Activated CD4-positive, alpha-beta T cell treated with anti-CD3 and anti-CD28 coated beads, Interleukin-2, amount 50 U/mL, for 4 hours (primary cell): ENCODE data around the gene KRT76.

Experiments used
- DNase-seq, 2 experiments: peaks; one replicate each; pipeline ENCODE4 v3.0.0-alpha.2; 2020

The KRT76 gene

DNA sequence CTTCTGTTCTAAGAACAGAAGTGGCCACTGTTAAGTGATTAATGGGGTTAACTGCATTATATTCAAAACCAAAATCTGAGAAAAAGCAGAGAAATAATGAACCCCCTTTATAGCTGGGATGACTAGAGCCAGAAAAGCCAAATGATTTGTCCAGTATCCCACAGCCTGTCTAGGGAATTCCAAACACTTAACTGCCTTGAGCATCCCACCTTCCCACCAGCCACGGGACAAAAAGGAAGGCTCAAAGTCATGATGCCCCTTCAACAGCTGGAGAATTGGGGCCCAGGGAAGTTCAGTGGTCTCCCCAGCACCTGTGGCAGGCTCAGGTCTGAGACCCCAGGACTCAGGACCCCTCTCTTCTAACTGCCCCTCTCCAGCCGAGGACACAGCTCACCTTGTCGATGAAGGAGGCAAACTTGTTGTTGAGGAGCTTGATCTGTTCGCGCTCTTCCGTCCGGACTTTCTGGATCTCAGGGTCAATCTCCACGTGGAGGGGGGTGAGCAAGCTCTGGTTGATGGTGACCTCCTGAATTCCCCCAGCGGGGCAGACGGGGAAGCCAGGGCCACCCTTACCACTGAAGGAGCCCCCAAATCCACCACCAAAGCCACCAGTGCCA lies 36.2 kb upstream of the KRT76 start:
- DNase-seq, result no peak

DNA sequence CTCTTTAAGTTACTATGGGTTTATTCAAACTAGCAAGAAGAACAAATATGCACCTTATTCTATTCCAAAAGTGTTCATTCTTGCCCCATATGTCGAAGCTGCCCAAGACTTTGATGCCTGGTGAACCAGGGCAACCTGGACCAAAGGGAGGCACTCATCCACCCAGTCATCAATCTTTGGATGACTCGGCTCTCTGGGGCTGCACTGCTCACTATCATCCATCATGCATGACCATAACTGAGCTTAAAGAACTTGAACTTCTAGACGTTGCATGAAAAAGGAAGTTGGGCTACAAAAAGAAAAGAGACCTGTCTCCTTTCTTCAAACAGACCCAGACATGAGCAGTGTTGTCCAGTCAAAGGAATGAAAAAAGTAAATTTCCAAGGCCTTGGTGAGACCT lies 35.6 kb upstream of the KRT76 start:
- DNase-seq, result no peak

DNA sequence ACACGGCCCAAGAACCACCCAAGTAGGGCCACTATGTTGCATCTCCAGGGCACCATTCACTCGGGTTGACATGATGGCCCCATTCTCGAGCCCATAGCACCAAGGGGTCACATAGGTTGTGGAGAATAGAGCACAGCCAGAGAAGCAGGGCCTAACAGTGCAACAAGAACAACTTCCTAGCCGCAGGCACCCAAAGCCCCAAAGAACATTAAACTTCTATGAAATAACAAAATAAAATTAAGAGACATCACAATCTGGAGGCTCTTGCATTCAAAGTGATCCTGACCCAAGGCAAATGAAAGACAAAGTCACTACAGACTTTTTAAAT lies 34.9 kb upstream of the KRT76 start:
- no peak for DNase-seq

DNA sequence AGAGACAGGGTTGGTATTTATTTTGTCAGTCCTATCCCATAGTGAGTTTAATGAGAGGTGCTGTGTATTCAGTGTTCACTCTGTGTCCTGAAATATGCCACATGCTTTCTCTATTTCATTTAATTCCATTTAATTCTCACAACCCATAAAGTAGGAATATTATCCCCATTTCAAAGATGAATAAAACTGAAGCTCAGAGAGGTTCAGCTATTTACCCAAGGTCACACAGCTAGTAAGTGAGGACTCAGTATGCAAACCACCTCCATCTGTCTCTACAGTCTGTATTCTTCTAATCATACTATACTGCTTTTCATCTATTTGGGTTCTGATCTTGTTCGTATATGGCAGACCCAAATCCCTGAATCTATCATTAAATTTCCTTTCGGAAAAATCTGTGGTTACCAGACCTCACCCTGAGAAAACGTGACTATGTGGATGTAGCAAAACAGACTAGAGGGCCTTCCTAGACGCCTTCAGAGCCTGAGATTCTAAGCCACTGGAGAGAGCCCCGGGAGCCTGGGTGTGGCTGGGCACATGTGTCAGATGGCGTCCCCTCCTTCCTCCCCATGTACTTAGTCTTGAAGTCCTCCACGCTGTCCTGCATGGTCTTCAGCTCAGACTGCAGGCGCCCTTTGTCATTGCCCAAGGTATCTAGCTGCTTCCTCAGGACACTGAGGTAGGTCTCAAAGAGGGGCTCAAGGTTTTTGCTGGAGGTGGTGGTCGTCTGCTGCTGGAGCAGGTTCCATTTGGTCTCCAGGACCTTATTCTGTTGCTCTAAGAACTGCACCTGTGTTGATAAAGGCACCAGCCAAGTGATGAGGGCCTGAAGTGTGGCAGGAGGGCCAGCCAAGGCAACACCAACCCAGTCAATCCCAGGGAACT lies 34.3 kb upstream of the KRT76 start:
- no peak for DNase-seq

DNA sequence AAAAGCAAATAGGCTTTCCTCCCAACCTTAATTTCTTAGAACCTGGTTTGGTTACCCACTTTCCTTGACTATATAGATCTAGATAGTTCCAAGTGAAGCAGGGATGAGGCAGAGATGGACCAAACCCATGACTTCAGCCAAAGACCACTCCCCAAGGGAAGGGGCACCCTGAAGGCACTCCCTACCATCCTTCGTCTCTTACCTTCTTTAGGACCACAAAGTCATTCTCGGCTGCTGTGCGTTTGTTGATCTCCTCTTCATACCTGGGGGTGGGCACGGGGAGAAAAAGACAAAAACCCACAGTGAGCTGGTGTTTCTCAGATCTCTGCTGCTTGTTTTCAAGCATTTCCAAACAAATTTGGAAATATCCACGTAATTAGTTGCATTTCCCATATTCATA lies 33.4 kb upstream of the KRT76 start:
- DNase-seq, result no peak

DNA sequence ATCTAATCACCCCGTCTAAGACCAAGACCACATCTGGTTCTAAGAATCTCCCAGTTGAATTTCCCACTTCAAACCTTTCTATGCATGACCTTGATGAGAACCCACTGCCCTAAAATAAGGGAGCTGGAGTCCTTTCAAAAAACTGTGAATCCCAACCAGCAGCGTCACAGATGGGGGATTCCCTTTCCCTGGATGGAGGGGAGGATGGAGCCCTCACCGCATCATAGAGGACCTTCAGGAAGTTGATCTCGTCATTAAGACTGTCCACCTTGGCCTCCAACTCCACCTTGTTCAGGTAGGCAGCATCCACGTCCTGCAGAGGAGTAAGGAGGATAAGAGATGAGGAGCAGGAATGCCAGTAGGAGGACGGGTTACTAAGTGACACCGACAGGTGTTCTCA lies 32.0 kb upstream of the KRT76 start:
- no peak for DNase-seq

DNA sequence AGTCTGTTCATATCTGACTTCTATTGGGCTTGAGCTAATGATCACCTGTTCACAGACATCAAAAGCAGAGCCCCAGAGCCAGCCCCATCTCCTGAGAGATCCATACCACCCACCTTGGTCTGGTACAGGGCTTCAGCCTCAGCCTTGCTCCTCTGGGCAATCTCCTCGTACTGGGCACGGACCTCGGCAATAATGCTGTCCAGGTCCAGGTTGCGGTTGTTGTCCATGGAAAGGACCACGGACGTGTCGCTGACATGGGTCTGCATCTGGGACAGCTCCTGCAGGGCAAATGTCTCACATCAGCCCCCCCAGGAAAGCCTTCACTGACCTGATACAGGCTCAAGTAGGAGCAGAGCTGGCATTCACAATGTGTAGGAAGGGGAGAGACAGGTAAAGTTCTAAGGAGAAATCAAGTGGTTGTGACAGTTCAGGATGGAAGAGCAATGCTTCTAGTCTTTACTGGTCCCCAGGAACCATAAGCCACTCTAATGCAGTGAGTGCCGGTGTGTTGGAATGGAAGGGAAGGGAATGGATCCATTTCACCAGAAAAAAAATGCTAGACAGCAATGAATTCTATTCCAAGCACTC lies 31.5 kb upstream of the KRT76 start:
- no peak for DNase-seq

DNA sequence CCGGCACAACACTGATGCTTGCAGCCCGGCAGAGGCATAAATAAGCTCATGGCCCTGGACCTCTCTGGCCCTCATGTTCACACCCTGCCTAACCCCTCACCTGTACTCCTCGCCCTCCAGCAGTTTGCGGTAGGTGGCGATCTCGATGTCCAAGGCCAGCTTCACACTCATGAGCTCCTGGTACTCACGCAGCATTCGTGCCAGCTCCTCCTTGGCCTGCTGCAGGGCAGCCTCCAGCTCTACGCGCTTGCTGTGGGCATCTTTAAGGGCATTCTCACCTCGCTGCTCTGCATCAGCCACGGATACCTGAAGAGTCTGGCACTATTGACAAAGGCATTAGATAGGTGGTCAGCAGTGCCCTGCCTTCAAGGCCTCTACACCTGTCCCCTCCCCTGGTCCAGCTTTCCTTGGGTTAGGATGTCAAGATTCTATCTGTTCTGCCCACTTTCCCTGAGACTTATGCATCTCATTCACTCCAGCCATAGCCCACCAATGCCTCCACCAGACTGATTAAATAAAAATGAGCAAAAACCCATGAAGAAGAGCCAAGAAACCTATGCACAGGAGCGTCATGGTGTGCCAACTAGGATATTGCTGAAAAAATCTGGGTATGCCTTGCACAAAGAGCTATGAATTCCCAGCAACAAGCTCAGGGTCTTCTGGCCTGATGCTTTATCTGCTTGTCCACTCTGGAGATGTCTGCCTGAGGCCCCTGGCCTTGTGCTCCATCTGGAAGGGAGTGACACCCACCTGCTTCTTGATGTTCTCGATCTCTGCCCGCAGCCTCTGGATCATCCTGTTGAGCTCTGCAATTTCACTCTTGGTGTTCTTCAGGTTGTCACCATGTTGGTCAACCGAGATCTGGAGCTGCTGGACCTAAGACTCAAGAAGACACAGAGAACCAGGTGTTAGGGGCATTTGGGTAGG lies 30.7 kb upstream of the KRT76 start:
- DNase-seq, result no peak

DNA sequence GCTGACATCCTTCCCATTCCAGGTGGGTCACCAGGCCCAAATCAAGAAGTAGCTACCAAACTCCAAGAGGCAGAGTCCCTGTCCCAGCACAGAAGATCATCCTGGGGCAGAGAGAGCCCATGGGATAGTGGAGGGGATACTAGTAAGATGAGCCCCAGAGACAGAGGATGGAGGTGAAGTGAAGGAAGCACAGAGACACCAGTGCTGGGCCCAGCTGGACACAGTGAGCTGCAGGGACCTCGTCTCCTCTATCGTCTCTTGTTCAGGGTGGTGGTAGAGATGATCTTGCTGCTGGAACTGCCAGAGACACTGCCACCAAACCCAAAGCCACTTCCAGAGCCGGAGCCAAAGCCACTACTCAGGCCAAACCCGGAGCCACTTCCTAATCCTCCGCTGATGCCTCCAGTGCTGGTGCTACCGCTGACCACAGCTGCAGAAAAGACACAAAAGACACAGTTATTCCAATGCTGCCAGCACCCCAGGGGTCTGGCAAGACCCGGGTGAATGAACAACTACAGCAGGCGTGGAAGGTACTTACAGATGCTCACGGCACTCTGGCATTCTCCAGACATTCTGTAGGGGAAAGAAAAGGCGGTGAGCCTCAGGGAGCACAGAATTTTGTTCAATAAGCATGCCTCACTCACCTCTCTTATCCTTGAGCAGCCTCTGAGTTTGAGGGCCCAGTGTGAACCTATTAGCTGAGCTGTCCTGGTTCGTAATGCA lies 29.8 kb upstream of the KRT76 start:
- DNase-seq, result no peak

DNA sequence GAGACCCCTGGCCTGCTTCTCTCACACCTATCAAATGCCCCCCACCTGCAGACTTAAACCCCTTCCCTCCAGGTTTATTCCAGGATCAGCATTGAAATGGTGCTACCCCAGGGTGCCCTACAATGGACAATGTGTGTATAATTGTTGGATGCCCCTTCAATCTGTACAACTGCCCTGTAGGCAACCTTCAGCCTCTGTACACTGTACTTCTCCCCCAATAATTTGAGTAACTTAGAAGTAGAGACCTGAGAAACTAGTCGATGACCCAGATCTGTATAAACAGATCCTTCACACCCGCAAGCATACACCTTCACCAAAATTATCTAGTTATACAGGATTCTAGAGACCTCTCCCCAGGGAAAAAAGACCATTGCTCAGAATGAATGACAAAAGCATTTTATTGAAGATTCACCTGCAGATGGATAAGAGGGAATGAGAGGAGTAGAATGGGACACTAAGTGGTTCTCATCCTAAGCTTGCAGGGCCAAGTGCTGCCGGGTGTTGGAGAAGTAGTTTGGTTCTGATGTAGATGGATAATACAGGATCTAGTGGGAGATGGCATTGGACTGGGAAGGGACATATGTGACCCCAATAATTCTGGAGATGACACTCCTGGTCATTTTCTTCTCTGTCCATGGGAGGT lies 29.1 kb upstream of the KRT76 start:
- DNase-seq, result no peak

DNA sequence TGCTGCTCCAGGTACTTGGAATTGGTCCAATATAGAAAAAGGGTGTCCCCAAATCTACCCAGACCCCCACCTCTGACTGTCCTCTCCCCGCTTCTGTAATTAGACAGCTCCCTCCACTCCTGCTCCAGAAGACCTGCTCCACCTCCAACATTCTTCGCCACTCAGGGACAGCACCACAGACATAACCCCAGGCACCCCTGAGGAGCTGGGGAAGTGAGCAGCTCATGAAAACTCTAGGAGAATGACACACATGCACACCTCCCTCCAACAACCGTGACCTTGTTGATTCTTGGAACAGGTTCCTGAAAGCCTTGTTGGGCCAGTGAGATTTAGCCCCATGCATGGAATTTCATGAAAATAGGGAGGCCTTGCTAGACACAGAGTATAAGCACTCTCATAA lies 28.6 kb upstream of the KRT76 start:
- DNase-seq, result no peak

DNA sequence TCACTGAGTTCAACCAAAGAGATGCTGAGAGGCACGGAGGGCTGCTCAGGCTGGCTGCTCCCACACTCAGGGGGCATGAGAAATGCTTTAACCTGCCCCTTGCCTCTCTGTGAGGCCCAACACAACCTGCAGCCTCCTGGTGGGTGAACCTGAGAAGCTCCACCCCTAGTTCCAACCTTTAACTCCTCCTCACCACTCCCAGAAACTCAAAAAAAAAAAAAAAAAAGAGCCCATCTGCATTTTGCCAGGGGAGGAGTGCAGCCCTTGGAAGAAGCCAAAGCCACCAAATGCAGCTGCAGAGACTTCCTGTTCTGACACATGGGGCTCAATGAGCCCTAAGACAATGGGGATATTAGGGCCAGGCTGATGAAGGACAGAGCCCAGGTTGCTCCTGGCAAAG lies 27.9 kb upstream of the KRT76 start:
- no peak for DNase-seq

DNA sequence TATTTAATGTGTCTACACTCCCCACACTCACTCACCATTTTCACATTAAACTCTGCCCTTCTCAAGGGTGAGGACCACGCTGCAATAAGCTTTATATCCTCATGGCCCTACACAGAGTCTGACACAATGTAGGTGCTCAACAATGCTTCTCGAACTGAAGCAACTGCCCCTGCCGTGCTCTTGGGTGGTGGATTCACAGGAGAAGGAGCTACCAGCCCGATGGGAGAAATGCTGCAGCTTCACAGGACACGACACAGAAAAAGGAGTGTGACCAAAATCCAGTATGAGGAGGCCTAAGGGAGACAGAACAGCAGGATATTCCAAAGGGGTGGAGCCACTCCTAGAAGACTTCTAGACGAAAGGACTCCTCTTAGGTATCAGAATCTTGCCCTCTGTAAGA lies 25.3 kb upstream of the KRT76 start:
- no peak for DNase-seq

DNA sequence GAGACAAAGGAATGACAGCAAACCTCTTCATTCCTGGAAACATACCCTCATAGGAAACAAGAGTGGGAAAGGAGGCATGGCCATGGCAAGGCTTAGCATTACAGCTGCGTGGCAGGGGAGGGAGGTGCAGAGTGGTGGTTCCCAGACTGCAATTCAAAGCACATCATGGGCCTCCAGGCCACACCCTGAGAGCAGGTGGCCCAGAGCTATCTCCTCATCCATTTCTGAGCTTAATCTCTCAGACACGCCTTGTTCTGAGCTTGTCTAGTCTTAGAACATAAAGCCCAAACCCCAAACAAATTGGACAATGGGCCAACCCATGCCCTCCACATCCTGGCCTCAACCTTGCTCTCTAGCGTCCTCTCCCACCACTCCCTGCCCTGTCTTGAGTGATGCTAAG lies 24.6 kb upstream of the KRT76 start:
- DNase-seq, result no peak

DNA sequence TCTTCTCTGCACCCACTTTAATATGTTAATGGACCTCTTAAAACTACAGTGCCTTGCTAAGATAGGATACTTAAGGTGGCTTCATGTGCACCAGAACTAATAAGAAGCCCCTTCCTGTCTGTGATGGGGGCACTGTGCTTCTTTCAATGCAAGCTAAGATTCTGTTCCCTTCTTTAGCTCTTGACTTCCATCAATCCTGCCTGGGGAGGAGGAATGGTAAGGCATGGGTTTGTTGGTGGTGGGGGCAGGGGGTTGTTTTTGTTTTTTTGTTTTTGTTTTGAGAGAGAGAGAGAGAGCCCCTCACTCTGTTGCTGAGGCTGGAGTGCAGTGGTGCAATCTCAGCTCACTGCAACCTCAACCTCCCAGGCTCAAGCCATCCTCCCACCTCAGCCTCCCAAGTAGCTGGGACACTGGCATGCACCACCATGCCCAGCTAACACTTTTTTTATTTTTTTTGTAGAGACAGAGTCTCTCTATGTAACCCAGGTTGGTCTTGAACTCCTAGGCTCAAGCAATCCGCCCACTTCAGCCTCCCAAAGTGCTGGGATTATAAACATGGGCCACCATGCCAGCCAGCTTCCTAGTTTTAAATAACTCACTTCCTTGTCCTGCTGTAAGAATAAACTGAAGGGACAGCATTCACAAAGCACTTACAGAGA lies 23.2 kb upstream of the KRT76 start:
- no peak for DNase-seq

DNA sequence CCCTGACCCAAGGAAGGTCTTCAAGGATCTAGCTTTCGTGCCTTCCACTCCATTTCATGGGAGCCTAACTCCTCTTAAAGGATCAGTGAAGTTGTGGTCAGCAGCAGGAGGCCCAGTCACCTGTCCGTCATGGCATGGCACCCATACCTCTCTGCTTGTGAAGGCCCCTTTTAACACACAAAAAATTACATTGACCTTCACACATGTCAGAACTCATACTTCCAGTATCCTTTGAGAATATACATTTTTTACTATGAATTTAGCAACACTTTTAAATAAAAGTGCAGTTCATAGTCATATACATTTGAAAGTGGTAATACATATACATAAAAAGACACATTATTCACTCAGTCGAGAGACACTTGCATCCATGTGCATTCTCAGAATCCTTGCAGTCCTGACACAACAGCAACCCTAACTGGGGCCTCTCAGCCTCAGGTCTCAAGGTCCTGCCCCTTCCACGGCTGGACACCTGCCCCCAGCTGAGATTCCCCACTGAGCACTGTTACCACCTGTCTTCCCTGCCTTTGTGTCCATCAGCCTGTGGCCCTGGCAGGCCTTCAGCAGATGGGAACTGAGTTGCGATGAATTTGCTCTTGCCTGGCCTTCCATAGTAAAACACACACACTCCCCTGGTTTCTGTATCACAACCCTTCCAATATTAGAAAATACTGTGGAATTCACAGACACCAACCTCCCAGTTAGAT lies 22.5 kb upstream of the KRT76 start:
- no peak for DNase-seq

DNA sequence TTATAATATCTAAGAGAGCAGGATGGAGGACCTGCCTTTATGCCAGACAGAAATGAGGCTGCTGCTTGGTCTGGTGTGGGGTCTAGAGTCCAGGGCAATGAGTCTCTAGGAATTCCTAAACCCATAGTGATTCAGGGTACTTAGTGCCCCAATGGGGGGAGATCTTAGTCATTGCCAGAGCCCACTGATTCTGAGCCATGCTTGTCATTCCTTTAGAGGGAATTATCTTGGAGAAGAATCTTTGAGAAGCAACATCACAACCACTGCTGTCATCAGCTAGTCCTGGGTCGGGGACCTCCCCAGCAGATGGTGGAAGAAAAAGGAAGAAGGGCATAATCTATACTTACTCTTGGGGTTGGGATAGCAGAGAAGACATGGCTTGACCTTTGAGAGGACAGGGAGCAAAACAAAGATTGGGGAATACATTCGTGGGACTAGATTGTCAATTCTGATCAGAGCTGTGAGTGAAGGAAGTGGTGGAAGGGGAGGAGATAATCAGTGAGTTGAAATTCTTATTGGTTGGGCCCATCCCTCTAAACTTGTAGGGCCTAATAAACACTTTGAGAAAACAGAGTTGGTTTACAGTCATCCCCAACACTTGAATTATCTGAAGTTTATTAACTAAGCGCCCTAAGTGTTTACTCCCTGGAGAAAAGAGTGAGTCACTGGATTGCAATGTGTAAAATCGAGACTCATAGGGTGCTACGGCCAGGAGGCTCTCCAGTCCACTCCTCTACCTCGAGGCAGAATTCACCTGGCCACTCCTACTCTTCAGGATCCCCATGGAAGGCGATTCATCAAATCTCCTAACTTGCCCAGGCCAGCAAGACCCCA lies 21.7 kb upstream of the KRT76 start:
- DNase-seq, result no peak

DNA sequence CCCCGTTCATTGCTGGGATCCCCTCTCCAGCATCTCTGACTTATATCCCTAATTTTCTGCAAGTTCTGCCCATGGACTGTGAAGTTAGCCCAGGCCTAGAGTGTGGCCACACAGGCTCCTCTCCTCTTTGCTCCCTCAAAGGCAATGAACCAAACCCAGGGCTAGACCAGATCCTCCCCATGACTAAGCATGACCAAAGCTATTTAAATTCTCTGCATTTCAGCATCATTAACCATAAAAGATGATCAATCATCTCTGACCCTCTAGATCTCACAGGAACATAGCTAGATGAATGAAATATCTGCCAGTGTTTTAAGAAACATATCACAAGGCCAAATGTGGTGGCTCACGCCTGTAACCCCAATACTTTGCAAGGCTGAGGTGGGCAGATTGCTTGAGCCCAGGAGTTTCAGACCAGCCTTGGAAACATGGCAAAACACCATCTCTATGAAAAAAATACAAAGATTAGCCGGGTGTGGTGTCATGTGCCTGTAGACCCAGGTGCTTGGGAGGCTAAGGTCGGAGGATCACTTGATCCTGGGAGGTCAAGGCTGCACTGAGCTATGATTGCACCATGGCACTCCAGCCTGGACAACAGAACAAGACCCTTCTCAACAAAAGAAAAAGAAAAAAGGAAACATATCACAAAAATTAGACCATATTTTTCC lies 21.0 kb upstream of the KRT76 start:
- no peak for DNase-seq

DNA sequence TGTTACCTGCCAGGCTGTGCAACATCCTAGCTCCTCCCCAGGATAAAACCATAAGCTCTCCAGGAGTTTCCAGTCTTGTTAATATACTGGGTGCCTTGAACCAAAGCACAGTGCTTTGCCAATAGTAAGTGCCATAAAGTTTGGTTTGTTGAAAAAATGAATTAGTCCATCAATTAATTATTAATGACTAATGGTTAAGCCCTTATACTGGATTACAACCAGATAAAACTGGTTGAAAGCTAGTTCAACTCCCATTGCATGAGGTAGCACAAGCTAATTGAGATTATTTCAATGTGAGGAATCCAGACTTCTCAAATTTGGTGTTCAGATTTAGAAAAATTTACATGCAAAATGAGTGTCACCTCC lies 20.4 kb upstream of the KRT76 start:
- no peak for DNase-seq
